Stimulated activated naive CD8-positive, alpha-beta T cell treated with anti-CD3 and anti-CD28 coated beads, Interleukin-15, amount 100 ng/mL, for 72 hours (primary cell): ENCODE results near the gene EDN3.

Experiments used
- ATAC-seq: fragments of 150-1000 bp; cut with Tn5 transposase; 2 replicates; pipeline ENCODE4 v1.10.0; 2021; ENCODE audit warnings: mild to moderate bottlenecking, moderate library complexity
- DNase-seq, 2 donors: peaks; one replicate each; pipeline ENCODE4 v3.0.0; 2021 to 2022
- H3K27ac Mint-ChIP-seq, 2 donors: one replicate each; pipeline ENCODE4 v1.8.0; 2022; ENCODE audit warnings: mild to moderate bottlenecking in 2 of 2, mixed read lengths in 2 of 2, moderate library complexity in 2 of 2
- H3K27me3 Mint-ChIP-seq: one replicate; pipeline ENCODE4 v1.8.0; 2022; ENCODE audit warnings: mixed read lengths
- H3K4me1 Mint-ChIP-seq: one replicate; pipeline ENCODE4 v1.8.0; 2022; ENCODE audit warnings: mild to moderate bottlenecking, mixed read lengths
- H3K4me3 Mint-ChIP-seq, 2 donors: one replicate each; pipeline ENCODE4 v1.8.0; 2022; ENCODE audit warnings: mild to moderate bottlenecking in 2 of 2, mixed read lengths in 2 of 2, moderate library complexity in 1 of 2
- H3K9me3 Mint-ChIP-seq, 2 donors: one replicate each; pipeline ENCODE4 v1.8.0; 2022; ENCODE audit warnings: mixed read lengths in 2 of 2

The EDN3 gene, protein sequence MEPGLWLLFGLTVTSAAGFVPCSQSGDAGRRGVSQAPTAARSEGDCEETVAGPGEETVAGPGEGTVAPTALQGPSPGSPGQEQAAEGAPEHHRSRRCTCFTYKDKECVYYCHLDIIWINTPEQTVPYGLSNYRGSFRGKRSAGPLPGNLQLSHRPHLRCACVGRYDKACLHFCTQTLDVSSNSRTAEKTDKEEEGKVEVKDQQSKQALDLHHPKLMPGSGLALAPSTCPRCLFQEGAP

GRCh38 chr20:59300333-59301081 is at the start of gene EDN3:
Gene EDN3 (plus strand): TSS chr20:59300611. CDS start chr20:59300813, 202 bp downstream.
- DNase-seq (no peak), ATAC-seq (no peak)
- no peak within 1 kb of the TSS for H3K27ac Mint-ChIP-seq
- H3K4me1 Mint-ChIP-seq, result peaks cover 6% of the 10 kb centered on the region
- no peaks in the 10 kb centered on the region for H3K9me3 Mint-ChIP-seq
- no peak within 1 kb of the TSS for H3K4me3 Mint-ChIP-seq
- H3K27me3 Mint-ChIP-seq, result peaks cover 81% of the 10 kb centered on the region

DNA sequence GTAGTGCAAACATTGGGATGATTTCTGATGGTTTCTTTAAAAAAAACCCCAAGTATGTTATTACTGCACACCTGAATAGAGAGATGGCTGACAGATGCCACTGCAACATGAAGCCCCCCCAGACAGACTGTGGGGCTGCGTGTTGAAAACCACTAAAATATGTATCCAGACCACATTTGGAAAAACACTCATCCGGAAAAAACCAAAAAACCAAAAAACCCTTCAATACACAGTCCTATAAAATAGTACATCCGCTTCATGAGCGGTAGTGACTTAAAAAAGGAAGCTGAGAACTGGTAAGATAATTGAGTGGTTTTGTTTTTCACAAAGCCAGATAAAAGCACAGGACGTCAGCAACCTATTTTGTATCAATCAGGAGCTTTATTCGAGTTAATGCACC is 47.1 kb upstream of the EDN3 start:
- Mint-ChIP-seq H3K9me3 (peaks cover 15 to 26% of the 10 kb centered on the region in 2 donors), H3K27ac (peak overlapping the region; percentile 13 to 89), H3K27me3 (no peaks in the 10 kb centered on the region), H3K4me3 (peak overlapping the region; percentile 33 to 63), H3K4me1 (peaks cover 51% of the 10 kb centered on the region)
- ATAC-seq (peak; percentile 82), DNase-seq (peak in 1 of 2 donors; percentile 29)

DNA sequence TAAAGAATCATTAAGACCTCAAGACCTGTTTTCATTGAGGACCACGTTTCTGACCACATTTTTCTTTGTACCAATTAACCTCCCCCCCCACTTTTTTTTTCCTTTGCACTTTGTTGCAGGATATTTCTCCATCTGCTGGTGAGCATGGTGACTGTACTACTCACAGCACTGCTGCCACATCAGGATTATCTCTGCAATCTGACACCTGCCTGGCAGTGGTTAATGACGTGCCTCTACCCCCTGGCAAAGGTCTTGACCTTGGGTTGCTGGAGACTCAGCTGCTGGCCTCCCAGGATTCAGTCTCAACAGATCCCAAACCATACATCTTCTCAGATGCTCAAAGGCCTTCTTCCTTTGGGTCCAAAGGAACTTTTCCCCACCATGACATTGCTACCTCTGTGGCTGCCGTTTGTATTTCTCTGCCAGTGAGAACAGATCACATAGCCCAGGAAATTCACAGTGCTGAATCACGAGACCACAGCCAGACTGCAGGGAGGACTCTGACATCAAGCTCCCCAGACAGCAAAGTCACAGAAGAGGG is 46.6 kb upstream of the EDN3 start:
- peaks cover 48% of the 10 kb centered on the region for H3K4me1 Mint-ChIP-seq
- H3K4me3 Mint-ChIP-seq, result peak overlapping the region; percentile 63 to 70

DNA sequence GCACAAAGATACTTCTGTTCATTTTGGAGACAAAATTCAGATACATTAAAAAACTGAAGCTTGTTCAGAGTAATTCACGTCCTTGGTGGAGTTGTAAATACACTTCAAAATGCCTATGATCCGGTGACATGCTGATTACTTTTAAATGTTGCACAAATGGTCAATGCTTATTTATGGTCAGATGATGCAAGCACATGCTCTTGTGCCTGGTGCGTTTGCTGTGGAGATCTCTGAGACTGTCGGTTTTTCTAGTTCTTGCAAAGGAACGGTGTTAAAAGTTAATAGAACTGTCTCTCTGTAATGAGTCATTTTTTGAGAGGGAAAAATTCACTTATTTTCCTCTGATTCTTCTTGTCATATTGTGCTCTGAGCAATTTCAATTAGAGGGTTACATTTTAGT is 45.2 kb upstream of the EDN3 start:
- ATAC-seq (no peak), DNase-seq (no peak)
- Mint-ChIP-seq H3K4me3 (no peak overlapping the region), H3K27me3 (no peaks in the 10 kb centered on the region), H3K9me3 (peaks cover 15 to 24% of the 10 kb centered on the region in 2 donors), H3K4me1 (peaks cover 46% of the 10 kb centered on the region), H3K27ac (no peak overlapping the region)

More for the DNA sequence above, 46.6 kb upstream of the EDN3 start:
- DNase-seq, result peak in 1 of 2 donors; percentile 49
- H3K9me3 Mint-ChIP-seq, result peaks cover 15 to 26% of the 10 kb centered on the region in 2 donors
- peak; percentile 86 for ATAC-seq
- no peaks in the 10 kb centered on the region for H3K27me3 Mint-ChIP-seq
- peak overlapping the region; percentile 89 to 90 for H3K27ac Mint-ChIP-seq

- peak; percentile 52 for ATAC-seq
- H3K4me1 Mint-ChIP-seq, result peaks cover 24% of the 10 kb centered on the region
These were observed 42.2 kb upstream of the EDN3 start for GRCh38 chr20:59258221-59258621.

DNA sequence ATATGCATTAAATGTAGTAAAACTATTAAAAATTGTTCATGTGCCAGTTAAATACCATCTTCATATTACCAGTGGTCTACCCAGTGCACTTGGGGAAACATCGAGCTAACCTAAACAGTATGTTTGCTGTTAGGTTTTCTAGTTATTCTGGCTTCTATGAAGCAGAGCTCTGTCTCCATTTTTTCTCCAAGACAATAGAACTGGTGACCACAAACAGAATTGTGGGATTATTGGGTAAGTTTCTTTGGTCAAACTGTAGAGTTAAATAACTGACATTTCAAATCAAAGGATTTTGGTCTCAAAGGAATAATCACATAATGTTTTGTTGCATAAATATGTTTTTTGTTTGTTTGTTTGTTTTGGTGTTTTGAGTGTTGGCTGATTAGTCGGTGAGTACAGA is 40.5 kb upstream of the EDN3 start:
- ATAC-seq, result no peak
- DNase-seq, result no peak
- Mint-ChIP-seq H3K9me3 (no peaks in the 10 kb centered on the region), H3K27me3 (peaks cover 19% of the 10 kb centered on the region), H3K4me3 (no peak overlapping the region), H3K27ac (peak overlapping the region in 1 of 2 donors; percentile 22), H3K4me1 (peaks cover 12% of the 10 kb centered on the region)

More at GRCh38 chr20:59258221-59258621, 42.2 kb upstream of the EDN3 start:
- Mint-ChIP-seq H3K27me3 (peaks cover 2% of the 10 kb centered on the region), H3K4me3 (peak overlapping the region in 1 of 2 donors; percentile 14), H3K27ac (peak overlapping the region in 1 of 2 donors; percentile 18), H3K9me3 (no peaks in the 10 kb centered on the region)
- DNase-seq, result peak in 1 of 2 donors; percentile 15

DNA sequence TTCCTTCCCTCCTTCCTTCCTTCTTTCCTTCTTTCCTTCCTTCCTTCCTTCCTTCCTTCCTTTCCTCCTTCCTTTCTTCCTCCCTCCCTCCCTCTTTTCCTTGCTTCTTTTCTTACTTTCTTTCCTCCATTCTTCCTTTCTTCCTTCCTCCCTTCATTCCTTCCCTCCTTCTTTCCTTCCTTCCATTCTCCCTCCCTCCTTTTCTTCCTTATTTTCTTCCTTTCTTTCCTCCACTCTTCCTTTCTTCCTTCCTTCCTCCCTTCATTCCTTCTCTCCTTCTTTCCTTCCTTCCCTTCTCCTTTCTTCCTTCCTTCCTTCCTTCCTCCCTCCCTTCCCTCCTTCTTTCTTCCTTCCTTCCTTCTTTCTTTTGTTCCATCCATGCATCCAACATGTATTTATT is 35.1 kb upstream of the EDN3 start:
- Mint-ChIP-seq H3K27ac (no peak overlapping the region), H3K4me3 (no peak overlapping the region), H3K27me3 (peaks cover 39% of the 10 kb centered on the region), H3K9me3 (no peaks in the 10 kb centered on the region), H3K4me1 (peaks cover 13% of the 10 kb centered on the region)
- no peak for ATAC-seq
- DNase-seq, result no peak

GRCh38 chr20:59268870-59269269 is 31.5 kb upstream of the EDN3 start:
- no peak for DNase-seq
- no peak for ATAC-seq
- Mint-ChIP-seq H3K9me3 (no peaks in the 10 kb centered on the region), H3K27me3 (peaks cover 38% of the 10 kb centered on the region), H3K4me3 (no peak overlapping the region), H3K27ac (no peak overlapping the region), H3K4me1 (peaks cover 20% of the 10 kb centered on the region)

- DNase-seq (peak in 1 of 2 donors; percentile 23), ATAC-seq (peak; percentile 90)
- H3K4me3 Mint-ChIP-seq, result no peak overlapping the region
- no peak overlapping the region for H3K27ac Mint-ChIP-seq
- H3K9me3 Mint-ChIP-seq, result no peaks in the 10 kb centered on the region
- peaks cover 27% of the 10 kb centered on the region for H3K4me1 Mint-ChIP-seq
- H3K27me3 Mint-ChIP-seq, result peaks cover 36% of the 10 kb centered on the region
These were observed 30.9 kb upstream of the EDN3 start for GRCh38 chr20:59269411-59270025.

DNA sequence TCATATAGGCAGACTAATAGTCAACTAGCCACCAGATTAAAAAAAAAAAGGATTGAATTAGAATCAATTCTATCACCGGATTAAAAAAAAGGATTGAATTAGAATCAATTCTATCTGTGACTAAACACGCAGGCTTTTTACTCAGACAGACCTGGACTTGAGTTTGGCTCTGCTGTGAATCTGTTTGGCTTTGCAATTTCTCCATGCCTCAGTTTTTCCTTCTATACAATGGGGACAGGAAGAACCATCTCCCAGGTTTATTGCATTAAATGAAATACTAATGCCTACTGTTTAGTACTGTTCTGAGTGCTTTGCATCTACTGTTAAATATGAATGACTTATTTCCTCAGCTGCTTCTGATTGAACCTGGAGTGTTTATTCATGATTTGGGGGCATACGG is 30.0 kb upstream of the EDN3 start:
- ATAC-seq (no peak), DNase-seq (no peak)
- Mint-ChIP-seq H3K9me3 (no peaks in the 10 kb centered on the region), H3K4me1 (peaks cover 32% of the 10 kb centered on the region), H3K4me3 (no peak overlapping the region), H3K27ac (no peak overlapping the region), H3K27me3 (peaks cover 40% of the 10 kb centered on the region)

- H3K27me3 Mint-ChIP-seq, result peaks cover 21% of the 10 kb centered on the region
- H3K4me3 Mint-ChIP-seq, result no peak overlapping the region
- no peak for ATAC-seq
- H3K9me3 Mint-ChIP-seq, result no peaks in the 10 kb centered on the region
- H3K4me1 Mint-ChIP-seq, result peaks cover 31% of the 10 kb centered on the region
- H3K27ac Mint-ChIP-seq, result peak overlapping the region in 1 of 2 donors; percentile 15
- DNase-seq, result no peak
These were observed 26.6 kb upstream of the EDN3 start for GRCh38 chr20:59273739-59274357.

DNA sequence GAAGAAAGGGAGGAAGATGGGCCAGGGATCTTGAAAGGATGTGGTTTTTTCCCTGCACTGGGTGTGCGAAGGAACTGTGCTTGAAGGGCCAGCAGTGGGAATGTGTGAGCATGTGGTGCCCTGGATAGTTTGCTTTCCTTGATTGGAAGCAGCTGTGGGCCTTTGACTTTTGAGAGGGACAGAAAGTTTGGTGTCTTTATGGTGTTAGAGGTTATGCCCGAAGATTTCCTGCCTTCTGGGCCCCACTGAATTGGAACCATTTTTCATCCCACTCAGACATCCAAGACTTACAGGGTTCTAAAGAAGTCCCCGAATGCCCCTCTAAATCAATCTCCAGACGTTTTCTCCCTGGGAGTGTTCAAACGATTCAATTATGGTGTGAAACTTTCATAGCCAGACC is 23.5 kb upstream of the EDN3 start:
- ATAC-seq, result no peak
- Mint-ChIP-seq H3K9me3 (no peaks in the 10 kb centered on the region), H3K4me3 (no peak overlapping the region), H3K27ac (no peak overlapping the region), H3K27me3 (peaks cover 15% of the 10 kb centered on the region), H3K4me1 (peaks cover 19% of the 10 kb centered on the region)
- DNase-seq, result no peak

DNA sequence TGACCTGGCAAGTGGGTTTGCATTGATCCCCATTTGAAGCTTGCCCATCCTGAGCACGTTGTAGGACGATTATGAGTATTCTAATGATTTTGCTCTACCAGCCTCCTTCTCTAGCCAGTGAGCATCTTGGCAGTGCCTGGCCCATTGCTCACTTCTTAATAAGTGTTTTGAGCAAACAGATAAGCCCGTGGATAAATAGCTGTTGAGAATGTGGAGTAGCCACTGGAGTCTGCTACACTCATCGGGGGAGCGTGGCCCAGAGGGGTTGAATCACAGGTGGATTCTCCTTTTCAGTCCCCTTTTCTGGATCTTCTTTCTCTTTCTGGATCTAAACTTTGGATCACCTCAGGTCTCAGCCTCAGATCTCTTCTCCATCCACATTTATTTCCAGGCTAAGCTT is 15.9 kb upstream of the EDN3 start:
- Mint-ChIP-seq H3K9me3 (no peaks in the 10 kb centered on the region), H3K4me1 (no peaks in the 10 kb centered on the region), H3K27me3 (no peaks in the 10 kb centered on the region), H3K27ac (no peak overlapping the region), H3K4me3 (no peak overlapping the region)
- no peak for ATAC-seq
- no peak for DNase-seq

- DNase-seq, result no peak
- no peak for ATAC-seq
- no peaks in the 10 kb centered on the region for H3K9me3 Mint-ChIP-seq
- no peak overlapping the region for H3K27ac Mint-ChIP-seq
- no peaks in the 10 kb centered on the region for H3K4me1 Mint-ChIP-seq
- H3K4me3 Mint-ChIP-seq, result no peak overlapping the region
- H3K27me3 Mint-ChIP-seq, result peaks cover 11% of the 10 kb centered on the region
These were observed 10.4 kb upstream of the EDN3 start for GRCh38 chr20:59289994-59290393.

DNA sequence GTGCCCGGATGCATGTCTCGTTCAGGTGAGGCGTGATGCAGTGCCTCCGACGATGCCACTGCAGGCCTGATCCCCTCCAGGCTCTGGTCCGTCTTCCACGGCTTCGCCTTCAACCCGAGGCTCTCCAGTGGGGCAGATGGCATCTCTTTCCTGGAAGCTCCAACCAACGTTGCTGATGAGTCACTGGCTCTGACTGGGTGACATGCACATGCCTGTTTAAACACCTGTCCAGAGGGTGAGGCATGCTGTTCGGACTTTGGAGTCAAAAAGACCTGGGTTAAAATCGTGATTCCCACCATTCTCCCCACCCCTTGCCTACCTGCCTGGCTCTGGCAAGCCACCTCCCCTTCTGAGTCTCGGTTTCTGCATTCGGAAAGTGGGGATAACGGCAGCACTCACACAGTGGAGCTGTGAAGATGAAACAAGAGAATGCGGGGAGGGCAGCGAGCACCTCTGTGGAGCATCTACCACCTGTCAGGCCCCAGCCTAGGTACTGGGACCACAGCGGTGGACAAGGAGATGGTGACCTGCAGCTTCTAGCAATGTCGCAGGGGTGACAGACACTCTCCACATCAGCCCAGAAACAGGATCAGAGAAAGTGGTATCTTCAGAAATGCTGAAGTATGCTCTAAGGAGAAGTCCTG is 8.5 kb upstream of the EDN3 start:
- no peak for DNase-seq
- H3K27me3 Mint-ChIP-seq, result peaks cover 19% of the 10 kb centered on the region
- H3K4me1 Mint-ChIP-seq, result no peaks in the 10 kb centered on the region
- no peak overlapping the region for H3K4me3 Mint-ChIP-seq
- no peak for ATAC-seq
- H3K9me3 Mint-ChIP-seq, result no peaks in the 10 kb centered on the region
- no peak overlapping the region for H3K27ac Mint-ChIP-seq
